CD4-positive, CD25-positive, alpha-beta regulatory T cell (primary cell): Measurements from ENCODE around the gene AOPEP. TPM values are rescaled to one million over a fixed set of nuclear protein-coding genes. Genes with fewer than 3 reads are reported as not detected.

Experiments used
- ATAC-seq, 2 donors: fragments of 150-1000 bp; cut with Tn5 transposase; one replicate each; pipeline ENCODE4 v1.10.0; 2021; ENCODE audit warnings: low read depth in 2 of 2, moderate number of reproducible peaks in 2 of 2, moderate library complexity in 1 of 2
- DNase-seq, 3 donors: peaks; one replicate each; pipeline versions ENCODE4 v3.0.0 to v3.0.0-alpha.2; 2012 to 2022; ENCODE audit warnings: mixed read lengths in 1 of 3
- H3K27ac ChIP-seq: one replicate; pipeline ENCODE4 v1.7.0; 2013; ENCODE audit warnings: mild to moderate bottlenecking, low read length; ENCODE audit not compliant: insufficient read depth, poor library complexity, severe bottlenecking
- H3K27me3 ChIP-seq: one replicate; pipeline ENCODE4 v1.7.0; 2013; ENCODE audit warnings: low read length; ENCODE audit not compliant: control insufficient read depth, insufficient read depth
- H3K36me3 ChIP-seq: one replicate; pipeline ENCODE4 v1.7.0; 2013; ENCODE audit warnings: mild to moderate bottlenecking, low read length, moderate library complexity; ENCODE audit not compliant: control insufficient read depth, insufficient read depth
- H3K4me1 ChIP-seq: 2 replicates; pipeline ENCODE4 v1.7.0; 2013; ENCODE audit warnings: mild to moderate bottlenecking, low read length; ENCODE audit not compliant: insufficient read depth, control insufficient read depth, poor library complexity, severe bottlenecking
- H3K4me3 ChIP-seq: one replicate; pipeline ENCODE4 v1.7.0; 2013; ENCODE audit warnings: low read depth, mild to moderate bottlenecking, low read length, moderate library complexity
- H3K9me3 ChIP-seq, 2 experiments: 1 replicate in 1 of 2; 2 replicates in 1 of 2; pipeline ENCODE4 v1.7.0; 2013; ENCODE audit warnings: low read length in 2 of 2, mild to moderate bottlenecking in 1 of 2, moderate library complexity in 1 of 2; ENCODE audit not compliant: control insufficient read depth in 2 of 2
- H3K27ac Mint-ChIP-seq, 3 donors: one replicate each; pipeline ENCODE4 v1.8.0; 2020 to 2022; ENCODE audit warnings: mild to moderate bottlenecking in 3 of 3, mixed read lengths in 3 of 3, moderate library complexity in 2 of 3
- H3K27me3 Mint-ChIP-seq: one replicate; pipeline ENCODE4 v1.8.0; 2022; ENCODE audit warnings: mild to moderate bottlenecking, mixed read lengths
- H3K36me3 Mint-ChIP-seq: one replicate; pipeline ENCODE4 v1.8.0; 2020; ENCODE audit warnings: mixed read lengths
- H3K4me1 Mint-ChIP-seq, 4 donors: one replicate each; pipeline ENCODE4 v1.8.0; 2020 to 2022; ENCODE audit warnings: mixed read lengths in 4 of 4, mild to moderate bottlenecking in 1 of 4
- H3K4me3 Mint-ChIP-seq, 4 donors: one replicate each; pipeline ENCODE4 v1.8.0; 2020 to 2022; ENCODE audit warnings: mild to moderate bottlenecking in 4 of 4, mixed read lengths in 4 of 4, moderate library complexity in 3 of 4
- H3K9me3 Mint-ChIP-seq, 7 donors: one replicate each; pipeline ENCODE4 v1.8.0; 2020 to 2022; ENCODE audit warnings: mixed read lengths in 7 of 7, mild to moderate bottlenecking in 3 of 7, moderate library complexity in 2 of 7
- polyA plus RNA-seq, 4 donors: library from polyadenylated mRNA; unstranded; fragments of 300-500 nt; fragmentation: Illumina TruSeq; gene quantifications; one replicate each; pipeline ENCODE4 v1.2.3, GENCODE V29; 2021
- total RNA-seq: library from RNA; stranded (reverse); gene quantifications from one replicate; pipeline ENCODE4 v1.2.3, GENCODE V29; 2022

AOPEP gene
- total and polyA plus RNA-seq, 5 donors from 2014 or later: 4.6 to 12.9 (median 6.4) TPM

DNA sequence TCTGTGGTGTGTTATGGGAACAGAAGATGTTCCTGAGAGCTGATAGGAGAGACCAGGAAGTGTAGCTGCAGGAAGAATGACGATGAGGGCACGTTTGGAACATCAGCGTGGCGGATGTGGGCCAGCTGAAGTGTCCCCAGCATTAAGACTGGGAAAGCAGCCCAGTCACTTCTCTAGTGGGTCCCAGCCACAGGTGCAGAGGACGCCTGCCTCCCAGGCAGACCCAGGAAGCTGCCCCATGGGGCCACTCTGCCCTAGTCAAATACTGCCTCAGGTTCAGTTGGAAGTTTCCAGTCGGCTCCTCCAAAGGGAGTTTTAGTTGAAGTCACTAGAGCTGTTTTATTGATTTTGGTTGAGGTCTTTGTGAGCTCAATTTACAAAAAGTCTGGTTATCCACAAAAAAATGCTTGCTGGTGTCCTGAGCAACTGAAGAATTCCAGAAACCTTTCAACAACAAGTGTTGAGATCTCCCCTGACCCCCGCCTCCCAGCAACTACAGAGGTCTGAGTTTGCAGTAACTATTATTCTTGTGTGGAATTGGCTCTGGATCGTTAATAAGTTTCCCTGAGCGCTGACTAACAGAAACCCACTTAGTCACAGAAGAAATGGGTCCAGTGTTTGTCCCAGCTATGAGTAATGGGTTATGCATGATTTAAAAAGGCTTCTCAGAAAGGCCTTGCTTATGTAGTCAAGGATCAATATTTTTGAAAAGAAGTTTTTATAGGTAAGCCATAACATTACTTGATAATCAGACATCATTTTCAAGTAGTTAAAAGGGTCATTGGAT, 296.9 kb downstream of the AOPEP start:
- DNase-seq (no peak), ATAC-seq (no peak)
- Mint-ChIP-seq H3K27ac (no peak overlapping the region), H3K36me3 (peaks cover 10% of the 10 kb centered on the region), H3K9me3 (no peaks in the 10 kb centered on the region), H3K4me3 (no peak overlapping the region), H3K4me1 (no peaks in the 10 kb centered on the region), H3K27me3 (no peaks in the 10 kb centered on the region)
- no peaks in the 10 kb centered on the region for H3K4me1 ChIP-seq
- H3K4me3 ChIP-seq: no peak overlapping the region
- no peaks in the 10 kb centered on the region for H3K27me3 ChIP-seq
- H3K9me3 ChIP-seq: no peaks in the 10 kb centered on the region
- H3K27ac ChIP-seq: no peak overlapping the region
- peaks cover 3% of the 10 kb centered on the region for H3K36me3 ChIP-seq

DNA sequence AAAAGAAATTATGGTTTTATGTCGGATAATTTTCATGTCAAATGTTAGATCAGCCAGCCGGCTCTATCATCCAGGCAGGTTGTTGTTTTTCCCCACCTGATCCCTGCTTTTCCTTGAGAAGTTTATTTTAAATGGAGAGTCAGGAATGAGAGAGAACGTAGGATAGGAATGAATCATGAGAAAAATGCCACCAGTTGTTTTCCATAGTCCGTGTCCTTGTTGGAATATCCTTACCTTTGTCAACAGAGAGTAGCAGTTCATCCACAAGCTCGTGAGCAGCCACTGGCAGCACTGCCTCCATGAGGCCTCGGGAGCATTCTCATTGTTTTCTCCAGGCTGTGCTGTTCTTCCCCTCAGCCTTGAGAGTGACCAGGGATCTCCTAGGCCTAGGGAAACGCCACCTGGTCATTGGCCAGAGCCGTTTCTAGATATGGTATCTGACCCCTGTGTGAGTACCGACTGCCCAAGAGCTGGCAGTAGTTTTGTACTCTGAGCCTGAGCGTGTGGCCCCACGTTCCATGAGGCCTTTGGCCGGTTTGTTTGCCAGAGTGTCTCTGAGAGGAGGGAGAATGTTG, 297.7 kb downstream of the AOPEP start:
- peaks cover 10% of the 10 kb centered on the region for H3K36me3 Mint-ChIP-seq
- no peaks in the 10 kb centered on the region for H3K9me3 ChIP-seq
- no peaks in the 10 kb centered on the region for H3K4me1 Mint-ChIP-seq
- no peaks in the 10 kb centered on the region for H3K27me3 ChIP-seq
- H3K36me3 ChIP-seq: peaks cover 3% of the 10 kb centered on the region
- no peak overlapping the region for H3K27ac ChIP-seq
- H3K9me3 Mint-ChIP-seq: no peaks in the 10 kb centered on the region
- H3K4me1 ChIP-seq: no peaks in the 10 kb centered on the region
- no peak overlapping the region for H3K4me3 Mint-ChIP-seq
- no peak overlapping the region for H3K4me3 ChIP-seq
- H3K27ac Mint-ChIP-seq: no peak overlapping the region
- ATAC-seq (no peak), DNase-seq (no peak)
- no peaks in the 10 kb centered on the region for H3K27me3 Mint-ChIP-seq

DNA sequence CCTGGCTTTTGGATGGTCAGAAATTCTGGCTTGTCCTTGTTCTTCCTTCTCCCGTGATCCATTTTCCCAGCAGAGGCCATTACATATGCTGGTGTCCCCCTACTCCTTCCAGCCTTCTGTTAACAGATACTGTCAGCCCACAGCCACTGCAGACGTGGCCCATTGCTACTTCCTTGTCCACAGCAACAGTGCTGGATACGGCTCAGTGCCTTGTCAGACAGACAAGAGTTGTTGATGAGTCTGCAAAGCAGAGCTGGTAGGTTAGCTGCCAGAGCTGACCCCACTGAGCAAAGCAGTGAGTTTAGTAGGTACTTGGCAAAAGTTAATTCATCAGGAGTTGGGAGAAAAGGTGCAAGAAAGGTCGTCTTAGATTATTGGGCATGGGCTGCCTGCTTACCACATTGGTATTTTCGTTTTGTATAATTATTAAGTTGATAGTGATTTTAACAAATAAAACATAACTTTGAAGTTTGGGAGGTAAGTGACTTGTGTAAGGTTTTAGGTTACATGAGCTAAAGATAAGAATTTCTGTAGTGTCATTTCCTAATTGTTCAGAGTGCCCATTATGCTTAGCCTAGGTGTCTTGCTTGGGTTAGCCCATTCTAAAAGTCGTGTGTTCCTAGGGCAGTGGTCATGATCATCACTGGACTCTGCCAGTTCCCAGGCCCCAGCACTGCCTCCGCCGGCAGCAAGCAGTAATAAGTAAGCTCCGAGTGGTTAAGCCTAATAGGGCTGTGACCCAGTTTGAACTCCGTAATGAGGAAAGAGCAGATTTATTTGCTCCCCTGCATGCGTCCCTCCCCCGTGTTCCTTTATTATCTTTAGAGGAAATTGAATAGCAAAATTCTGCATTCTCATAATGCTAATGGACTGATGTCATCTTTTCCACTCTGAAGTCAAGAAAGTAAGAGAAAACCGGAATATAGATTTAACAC, 299.0 kb downstream of the AOPEP start:
- Histone ChIP-seq H3K36me3 (no peaks in the 10 kb centered on the region), H3K27ac (no peak overlapping the region), H3K4me3 (no peak overlapping the region), H3K27me3 (no peaks in the 10 kb centered on the region), H3K4me1 (no peaks in the 10 kb centered on the region), H3K9me3 (no peaks in the 10 kb centered on the region)
- ATAC-seq (no peak), DNase-seq (no peak)
- Mint-ChIP-seq H3K4me1 (no peaks in the 10 kb centered on the region), H3K9me3 (no peaks in the 10 kb centered on the region), H3K27me3 (no peaks in the 10 kb centered on the region), H3K36me3 (peaks cover 5% of the 10 kb centered on the region), H3K27ac (no peak overlapping the region), H3K4me3 (no peak overlapping the region)

DNA sequence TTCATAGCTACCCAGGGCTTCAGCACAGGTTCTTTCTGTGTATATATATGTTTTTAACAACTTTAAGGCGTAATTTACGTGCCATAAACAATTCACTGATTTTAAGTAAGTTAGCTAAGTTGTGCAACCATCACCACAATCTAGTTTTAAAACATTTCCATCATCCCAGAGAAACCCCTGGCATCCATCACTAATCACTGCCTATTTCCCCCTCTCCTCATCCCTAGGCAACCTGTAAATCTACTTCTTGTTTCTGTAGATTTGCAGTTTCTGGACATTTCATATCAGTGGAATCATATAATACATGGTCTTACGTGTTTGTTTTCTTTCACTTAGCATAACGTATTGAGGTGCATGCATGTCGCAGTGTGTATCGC, 299.6 kb downstream of the AOPEP start:
- Histone ChIP-seq H3K9me3 (no peaks in the 10 kb centered on the region), H3K36me3 (no peaks in the 10 kb centered on the region), H3K27ac (no peak overlapping the region), H3K4me3 (no peak overlapping the region), H3K27me3 (no peaks in the 10 kb centered on the region), H3K4me1 (no peaks in the 10 kb centered on the region)
- H3K9me3 Mint-ChIP-seq: no peaks in the 10 kb centered on the region
- H3K36me3 Mint-ChIP-seq: peaks cover 8% of the 10 kb centered on the region
- ATAC-seq: no peak
- H3K27ac Mint-ChIP-seq: no peak overlapping the region
- H3K27me3 Mint-ChIP-seq: no peaks in the 10 kb centered on the region
- no peak for DNase-seq
- H3K4me1 Mint-ChIP-seq: peaks cover 0 to 3% (median 0%) of the 10 kb centered on the region in 4 donors
- H3K4me3 Mint-ChIP-seq: no peak overlapping the region

DNA sequence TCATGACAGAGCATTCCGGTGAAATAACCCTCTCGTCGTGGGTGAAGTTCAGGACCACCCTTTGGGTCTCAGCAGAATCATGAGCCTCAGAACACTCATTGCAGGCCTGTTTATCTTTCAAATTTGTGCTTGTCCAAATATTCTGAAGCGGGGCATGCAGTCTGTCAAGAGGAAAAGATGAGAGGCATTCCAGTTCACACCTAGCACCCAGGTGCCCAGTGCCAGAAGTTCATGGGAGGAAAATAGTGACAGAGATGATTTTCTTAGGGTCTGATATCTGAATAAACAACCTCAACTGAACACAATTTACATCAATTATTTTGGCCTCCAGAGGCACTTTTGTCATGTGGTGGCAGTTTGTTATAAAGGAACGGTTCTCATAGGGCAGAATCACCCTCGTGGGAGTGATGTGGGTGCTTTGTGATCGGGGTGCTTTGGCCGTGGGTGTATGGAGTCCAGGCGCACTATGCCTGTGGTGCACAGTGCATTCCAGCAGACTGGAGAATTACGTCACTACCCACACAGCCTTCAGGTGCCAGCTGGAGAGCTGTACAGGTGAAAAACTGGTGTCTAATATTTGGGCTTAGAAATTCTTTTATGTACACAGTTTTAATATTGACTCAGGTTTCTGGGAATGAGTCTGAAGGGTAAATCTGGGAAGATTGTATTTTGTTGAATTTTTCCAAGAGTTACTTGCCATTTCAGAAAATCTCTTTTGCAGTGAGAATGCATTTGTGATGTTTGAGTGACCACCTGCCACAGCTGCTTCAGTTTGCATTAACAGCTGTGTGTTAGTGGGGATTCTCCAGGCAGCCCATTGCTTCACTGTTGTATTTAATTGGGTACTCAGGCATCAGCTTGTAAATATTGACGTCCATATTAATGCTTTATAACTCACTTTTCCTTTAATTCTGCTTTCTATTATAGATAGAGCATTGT, 301.7 kb downstream of the AOPEP start:
- H3K27ac Mint-ChIP-seq: no peak overlapping the region
- no peak for DNase-seq
- Histone ChIP-seq H3K4me1 (no peaks in the 10 kb centered on the region), H3K4me3 (no peak overlapping the region), H3K27me3 (no peaks in the 10 kb centered on the region), H3K27ac (no peak overlapping the region), H3K36me3 (no peaks in the 10 kb centered on the region), H3K9me3 (no peaks in the 10 kb centered on the region)
- peaks cover 0 to 8% (median 0%) of the 10 kb centered on the region in 4 donors for H3K4me1 Mint-ChIP-seq
- no peak for ATAC-seq
- no peak overlapping the region for H3K4me3 Mint-ChIP-seq
- no peaks in the 10 kb centered on the region for H3K27me3 Mint-ChIP-seq
- H3K36me3 Mint-ChIP-seq: peaks cover 8% of the 10 kb centered on the region
- no peaks in the 10 kb centered on the region for H3K9me3 Mint-ChIP-seq

DNA sequence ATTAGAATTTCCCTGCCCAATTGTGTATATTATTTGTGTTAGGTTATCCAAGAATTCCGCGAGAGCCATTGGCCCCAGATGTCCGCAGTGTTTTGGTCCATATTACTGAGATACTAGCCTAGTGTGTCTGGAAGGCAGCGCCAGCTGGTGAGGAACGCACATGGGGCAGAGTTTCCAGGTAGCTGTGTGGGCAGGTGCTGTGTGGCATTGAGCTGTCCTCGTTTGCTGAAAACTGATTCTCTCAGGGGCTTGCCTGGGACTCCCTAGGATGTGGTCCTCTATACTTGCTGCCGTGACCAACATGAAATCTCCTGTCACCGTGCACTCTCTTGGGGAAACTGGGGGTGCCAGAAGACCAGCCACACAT, 302.3 kb downstream of the AOPEP start:
- Mint-ChIP-seq H3K4me1 (peaks cover 0 to 8% (median 0%) of the 10 kb centered on the region in 4 donors), H3K36me3 (peaks cover 8% of the 10 kb centered on the region), H3K27me3 (no peaks in the 10 kb centered on the region), H3K27ac (no peak overlapping the region), H3K4me3 (no peak overlapping the region), H3K9me3 (no peaks in the 10 kb centered on the region)
- no peaks in the 10 kb centered on the region for H3K4me1 ChIP-seq
- DNase-seq (no peak), ATAC-seq (no peak)
- no peaks in the 10 kb centered on the region for H3K9me3 ChIP-seq
- H3K27ac ChIP-seq: no peak overlapping the region
- no peaks in the 10 kb centered on the region for H3K27me3 ChIP-seq
- no peaks in the 10 kb centered on the region for H3K36me3 ChIP-seq
- H3K4me3 ChIP-seq: no peak overlapping the region

DNA sequence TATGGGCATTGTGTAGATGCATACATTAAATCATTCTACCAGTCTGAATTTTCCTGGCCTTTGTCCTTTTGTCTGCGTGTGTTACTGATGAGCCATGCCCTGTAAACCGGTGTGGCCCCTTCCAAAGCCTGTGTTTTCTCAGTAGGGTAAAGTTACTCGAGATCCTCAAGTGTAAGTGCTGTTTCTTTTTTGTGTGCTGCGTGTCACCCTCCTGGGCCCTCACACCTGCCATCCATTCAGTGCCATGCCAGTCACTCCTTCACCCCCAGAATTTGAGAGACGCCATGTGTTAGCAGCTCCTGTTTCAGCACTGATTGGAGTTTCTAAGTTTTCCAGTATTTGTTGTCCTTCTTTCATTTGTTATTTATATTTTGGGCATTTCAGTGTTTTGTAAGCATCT, 302.8 kb downstream of the AOPEP start:
- Mint-ChIP-seq H3K4me1 (peaks cover 0 to 8% (median 0%) of the 10 kb centered on the region in 4 donors), H3K27ac (no peak overlapping the region)

More for the DNA sequence above, 302.8 kb downstream of the AOPEP start:
- H3K4me3 Mint-ChIP-seq: no peak overlapping the region
- no peak for ATAC-seq
- Histone ChIP-seq H3K36me3 (no peaks in the 10 kb centered on the region), H3K9me3 (no peaks in the 10 kb centered on the region), H3K4me3 (no peak overlapping the region), H3K27ac (no peak overlapping the region), H3K27me3 (no peaks in the 10 kb centered on the region), H3K4me1 (no peaks in the 10 kb centered on the region)
- no peaks in the 10 kb centered on the region for H3K27me3 Mint-ChIP-seq
- no peaks in the 10 kb centered on the region for H3K9me3 Mint-ChIP-seq
- DNase-seq: no peak
- H3K36me3 Mint-ChIP-seq: peaks cover 7% of the 10 kb centered on the region
